Mesendoderm (in vitro differentiated cells): ENCODE results near the gene SCRG1.

Experiments used
- DNase-seq: peaks from one replicate; pipeline ENCODE4 v3.0.0; 2013
- H2AK5ac ChIP-seq: 2 replicates; pipeline ENCODE4 v1.6.1; 2013; ENCODE audit warnings: low read length, inconsistent platforms
- H2BK120ac ChIP-seq: 2 replicates; pipeline ENCODE4 v1.6.1; 2013; ENCODE audit warnings: low read depth, mild to moderate bottlenecking, low read length, moderate library complexity, mixed read lengths
- H2BK15ac ChIP-seq: replicated peaks from 2 replicates; pipeline ENCODE4 v1.6.1; 2013; ENCODE audit warnings: low read depth, mild to moderate bottlenecking, moderate library complexity
- H2BK5ac ChIP-seq: 2 replicates; pipeline ENCODE4 v1.6.1; 2013; ENCODE audit warnings: low read length, inconsistent platforms
- H3K18ac ChIP-seq: 2 replicates; pipeline ENCODE4 v1.6.1; 2013; ENCODE audit warnings: mild to moderate bottlenecking, low read length, mixed read lengths
- H3K23ac ChIP-seq: one replicate; pipeline ENCODE4 v1.6.1; 2013; ENCODE audit warnings: low read length
- H3K27ac ChIP-seq: 2 replicates; pipeline ENCODE4 v1.5.1; 2013; ENCODE audit warnings: low read depth, mild to moderate bottlenecking, inconsistent platforms, low read length, moderate library complexity
- H3K27me3 ChIP-seq: 2 replicates; pipeline ENCODE4 v1.6.1; 2013; ENCODE audit warnings: low read length, control low read depth, mild to moderate bottlenecking, inconsistent platforms; ENCODE audit not compliant: insufficient read depth, poor library complexity
- H3K36me3 ChIP-seq: 2 replicates; pipeline ENCODE4 v1.6.1; 2013; ENCODE audit warnings: low read length, inconsistent platforms; ENCODE audit not compliant: control insufficient read depth, insufficient read depth
- H3K4ac ChIP-seq: one replicate; pipeline ENCODE4 v1.6.1; 2013; ENCODE audit warnings: low read depth, mild to moderate bottlenecking, low read length, moderate library complexity
- H3K4me1 ChIP-seq: 2 replicates; pipeline ENCODE4 v1.6.1; 2013; ENCODE audit warnings: low read depth, low read length, inconsistent platforms; ENCODE audit not compliant: control insufficient read depth
- H3K4me2 ChIP-seq: 2 replicates; pipeline ENCODE4 v1.6.1; 2013; ENCODE audit warnings: low read length
- H3K4me3 ChIP-seq: 2 replicates; pipeline ENCODE4 v1.5.1; 2013; ENCODE audit warnings: mild to moderate bottlenecking, low read length
- H3K56ac ChIP-seq: one replicate; pipeline ENCODE4 v1.6.1; 2013; ENCODE audit warnings: low read length
- H3K79me1 ChIP-seq: 2 replicates; pipeline ENCODE4 v1.6.1; 2013; ENCODE audit warnings: low read length, inconsistent platforms
- H3K79me2 ChIP-seq: 2 replicates; pipeline ENCODE4 v1.6.1; 2013; ENCODE audit warnings: mild to moderate bottlenecking, low read length; ENCODE audit not compliant: control insufficient read depth, insufficient read depth
- H3K9ac ChIP-seq: 2 replicates; pipeline ENCODE4 v1.6.1; 2013; ENCODE audit warnings: low read length, inconsistent platforms
- H4K5ac ChIP-seq: one replicate; pipeline ENCODE4 v1.6.1; 2013; ENCODE audit warnings: low read length
- H4K8ac ChIP-seq: one replicate; pipeline ENCODE4 v1.6.1; 2013; ENCODE audit warnings: low read depth, mild to moderate bottlenecking, control low read depth, low read length, moderate library complexity
- WGBS: extraction: QIAGEN DNeasy Blood & Tissue Kit; methylation state at CpG from one replicate; pipeline ENCODE4 v1.1.7; 2013; ENCODE audit warnings: low lambda C conversion rate, missing lambda C conversion rate; ENCODE audit not compliant: insufficient coverage; ENCODE audit errors: extremely low coverage; 5-methylcytosine and 5-hydroxymethylcytosine counted together

Gene SCRG1

GRCh38 chr4:173346074-173346473 lies 52.8 kb downstream of the SCRG1 start:
- peak; percentile 55 for DNase-seq
- no peak overlapping the region for H3K9ac ChIP-seq
- no peak overlapping the region for H2BK5ac ChIP-seq

GRCh38 chr4:173345648-173346047 lies 53.3 kb downstream of the SCRG1 start:
- H4K5ac ChIP-seq = no peak overlapping the region
- H2BK120ac ChIP-seq = no peak overlapping the region
- H3K79me2 ChIP-seq = no peaks in the 10 kb centered on the region
- no peak for DNase-seq
- H3K18ac ChIP-seq = no peak overlapping the region
- no peak overlapping the region for H3K23ac ChIP-seq
- H3K27ac ChIP-seq = no peak overlapping the region
- H3K56ac ChIP-seq = no peak overlapping the region
- no peak overlapping the region for H2BK15ac ChIP-seq
- H2AK5ac ChIP-seq = no peak overlapping the region
- no peak overlapping the region for H3K9ac ChIP-seq
- no peak overlapping the region for H3K4me3 ChIP-seq
- peaks cover 5% of the 10 kb centered on the region for H3K4me1 ChIP-seq
- H3K27me3 ChIP-seq = no peaks in the 10 kb centered on the region
- no peak overlapping the region for H3K4me2 ChIP-seq
- H4K8ac ChIP-seq = no peak overlapping the region
- WGBS = no CpG with 5 or more reads among the region's 2 CpGs
- H2BK5ac ChIP-seq = no peak overlapping the region
- no peaks in the 10 kb centered on the region for H3K36me3 ChIP-seq
- no peaks in the 10 kb centered on the region for H3K79me1 ChIP-seq
- H3K4ac ChIP-seq = no peak overlapping the region

More at GRCh38 chr4:173346074-173346473, 52.8 kb downstream of the SCRG1 start:
- Histone ChIP-seq H4K8ac (no peak overlapping the region), H2BK120ac (no peak overlapping the region), H3K4me2 (no peak overlapping the region), H3K4me1 (peaks cover 5% of the 10 kb centered on the region), H2BK15ac (no peak overlapping the region), H4K5ac (no peak overlapping the region), H3K4me3 (no peak overlapping the region), H3K4ac (no peak overlapping the region), H3K27ac (no peak overlapping the region), H3K18ac (no peak overlapping the region), H3K23ac (no peak overlapping the region), H2AK5ac (no peak overlapping the region), H3K27me3 (no peaks in the 10 kb centered on the region), H3K79me2 (no peaks in the 10 kb centered on the region), H3K36me3 (no peaks in the 10 kb centered on the region), H3K79me1 (no peaks in the 10 kb centered on the region), H3K56ac (no peak overlapping the region)
- no CpG with 5 or more reads among the region's 2 CpGs for WGBS

- H4K8ac ChIP-seq = no peak overlapping the region
- no peaks in the 10 kb centered on the region for H3K79me2 ChIP-seq
- H3K23ac ChIP-seq = no peak overlapping the region
- no peak overlapping the region for H2BK15ac ChIP-seq
- H3K27me3 ChIP-seq = no peaks in the 10 kb centered on the region
- H3K4me1 ChIP-seq = peaks cover 5% of the 10 kb centered on the region
- H3K9ac ChIP-seq = no peak overlapping the region
- H3K4me3 ChIP-seq = no peak overlapping the region
- no CpG with 5 or more reads among the region's 3 CpGs for WGBS
- H3K79me1 ChIP-seq = no peaks in the 10 kb centered on the region
- peak overlapping the region; percentile 80 for H3K18ac ChIP-seq
- H4K5ac ChIP-seq = no peak overlapping the region
- no peak overlapping the region for H3K4ac ChIP-seq
- H3K27ac ChIP-seq = no peak overlapping the region
- H3K4me2 ChIP-seq = no peak overlapping the region
- H2AK5ac ChIP-seq = no peak overlapping the region
- H3K36me3 ChIP-seq = no peaks in the 10 kb centered on the region
- H2BK5ac ChIP-seq = no peak overlapping the region
- peak overlapping the region; percentile 17 for H3K56ac ChIP-seq
- peak; percentile 60 for DNase-seq
- H2BK120ac ChIP-seq = no peak overlapping the region
Observed at GRCh38 chr4:173343832-173344397, 55.0 kb downstream of the SCRG1 start.

- Histone ChIP-seq H3K4ac (no peak overlapping the region), H3K27ac (no peak overlapping the region), H2BK120ac (no peak overlapping the region), H2AK5ac (no peak overlapping the region), H3K4me3 (no peak overlapping the region), H3K79me1 (no peaks in the 10 kb centered on the region), H2BK5ac (no peak overlapping the region), H3K27me3 (no peaks in the 10 kb centered on the region), H3K23ac (no peak overlapping the region), H3K4me2 (no peak overlapping the region), H3K36me3 (peaks cover 2% of the 10 kb centered on the region), H4K8ac (no peak overlapping the region), H3K18ac (no peak overlapping the region), H2BK15ac (no peak overlapping the region), H3K56ac (no peak overlapping the region), H3K9ac (no peak overlapping the region), H3K79me2 (peaks cover 15% of the 10 kb centered on the region), H3K4me1 (peaks cover 2% of the 10 kb centered on the region), H4K5ac (no peak overlapping the region)
- no peak for DNase-seq
- WGBS = no CpG with 5 or more reads among the region's 2 CpGs
Observed at GRCh38 chr4:173337463-173337862, 61.5 kb downstream of the SCRG1 start.

GRCh38 chr4:173334891-173335752 lies 63.8 kb downstream of the SCRG1 start:
- peaks cover 21% of the 10 kb centered on the region for H3K79me2 ChIP-seq
- peak overlapping the region; percentile 1 for H4K5ac ChIP-seq
- H2BK120ac ChIP-seq = no peak overlapping the region
- no peak overlapping the region for H3K23ac ChIP-seq
- peak overlapping the region; percentile 91 for H3K4ac ChIP-seq
- H2BK15ac ChIP-seq = no peak overlapping the region
- H3K9ac ChIP-seq = peak overlapping the region; percentile 94
- H3K56ac ChIP-seq = peak overlapping the region; percentile 97
- no CpG with 5 or more reads among the region's 52 CpGs for WGBS
- H3K4me3 ChIP-seq = peak overlapping the region; percentile 78
- H3K27ac ChIP-seq = peak overlapping the region; percentile 94
- H3K27me3 ChIP-seq = no peaks in the 10 kb centered on the region
- peak overlapping the region; percentile 80 for H3K4me2 ChIP-seq
- H4K8ac ChIP-seq = no peak overlapping the region
- peak overlapping the region; percentile 88 for H2BK5ac ChIP-seq
- H3K79me1 ChIP-seq = peaks cover 3% of the 10 kb centered on the region
- H3K4me1 ChIP-seq = peaks cover 4% of the 10 kb centered on the region
- H2AK5ac ChIP-seq = no peak overlapping the region
- peaks cover 3% of the 10 kb centered on the region for H3K36me3 ChIP-seq
- peak; percentile 96 for DNase-seq
- peak overlapping the region; percentile 68 for H3K18ac ChIP-seq
